ENCODE results near the gene SAMD5.

Gene SAMD5

DNA sequence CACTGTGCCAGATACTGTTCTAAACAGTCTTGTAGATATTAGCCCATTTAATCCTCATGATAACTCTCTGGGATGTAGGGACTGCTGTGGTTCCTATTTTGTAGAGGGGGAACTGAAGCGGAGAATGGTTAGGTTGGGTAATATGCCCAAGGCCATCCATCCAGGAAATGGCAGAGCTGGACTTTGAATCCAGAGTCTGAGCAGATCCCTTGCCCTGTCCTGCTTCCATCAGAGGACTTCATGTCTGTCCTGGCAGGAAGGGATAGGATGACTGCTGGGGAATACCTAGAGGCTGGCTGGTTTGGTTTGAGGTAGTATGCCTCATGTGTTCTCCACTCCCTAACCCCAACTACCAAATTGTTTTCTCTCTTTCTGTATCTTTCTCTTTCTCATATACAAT, 44.6 kb downstream of the SAMD5 start:
- DNase-seq = no peak
- TF ChIP-seq, protein P1, sequence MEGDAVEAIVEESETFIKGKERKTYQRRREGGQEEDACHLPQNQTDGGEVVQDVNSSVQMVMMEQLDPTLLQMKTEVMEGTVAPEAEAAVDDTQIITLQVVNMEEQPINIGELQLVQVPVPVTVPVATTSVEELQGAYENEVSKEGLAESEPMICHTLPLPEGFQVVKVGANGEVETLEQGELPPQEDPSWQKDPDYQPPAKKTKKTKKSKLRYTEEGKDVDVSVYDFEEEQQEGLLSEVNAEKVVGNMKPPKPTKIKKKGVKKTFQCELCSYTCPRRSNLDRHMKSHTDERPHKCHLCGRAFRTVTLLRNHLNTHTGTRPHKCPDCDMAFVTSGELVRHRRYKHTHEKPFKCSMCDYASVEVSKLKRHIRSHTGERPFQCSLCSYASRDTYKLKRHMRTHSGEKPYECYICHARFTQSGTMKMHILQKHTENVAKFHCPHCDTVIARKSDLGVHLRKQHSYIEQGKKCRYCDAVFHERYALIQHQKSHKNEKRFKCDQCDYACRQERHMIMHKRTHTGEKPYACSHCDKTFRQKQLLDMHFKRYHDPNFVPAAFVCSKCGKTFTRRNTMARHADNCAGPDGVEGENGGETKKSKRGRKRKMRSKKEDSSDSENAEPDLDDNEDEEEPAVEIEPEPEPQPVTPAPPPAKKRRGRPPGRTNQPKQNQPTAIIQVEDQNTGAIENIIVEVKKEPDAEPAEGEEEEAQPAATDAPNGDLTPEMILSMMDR (IDR thresholded peaks at IDR 0.05; ENCODE audit: low read depth, low read length) = no peak
- no peak overlapping the region for H3K4me3 ChIP-seq (ENCODE audit: low read depth, low read length)

DNA sequence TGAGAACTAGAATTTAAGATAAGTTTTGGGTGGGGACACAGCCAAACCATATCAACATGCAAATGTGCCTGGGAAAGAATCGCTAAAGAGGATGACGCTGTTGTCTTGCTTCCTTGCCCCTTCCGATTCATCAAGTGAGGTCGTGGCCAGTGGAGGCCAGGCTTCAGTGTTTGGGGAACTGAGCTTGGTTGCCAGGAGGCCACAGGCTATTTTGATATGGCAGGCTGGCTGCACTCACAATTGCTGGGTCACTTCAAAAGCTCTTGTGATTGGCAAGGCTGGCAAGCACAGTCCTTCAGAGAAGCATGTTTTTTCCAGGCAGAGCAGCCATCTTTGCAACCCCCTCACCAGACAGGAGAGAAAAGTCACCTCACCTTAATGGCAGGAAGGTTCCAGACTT, 45.8 kb downstream of the SAMD5 start:
- TF ChIP-seq, protein P1 (IDR thresholded peaks at IDR 0.05; ENCODE audit: low read depth, low read length) = no peak
- Histone ChIP-seq H3K27me3 (no peaks in the 10 kb centered on the region), H3K4me3 (ENCODE audit: low read depth, low read length) (no peak overlapping the region), H3K36me3 (no peaks in the 10 kb centered on the region), H3K4me1 (no peaks in the 10 kb centered on the region), H3K9me3 (no peaks in the 10 kb centered on the region)
- no peak for DNase-seq

More for the DNA sequence above, 44.6 kb downstream of the SAMD5 start:
- Histone ChIP-seq H3K27me3 (no peaks in the 10 kb centered on the region), H3K4me1 (no peaks in the 10 kb centered on the region), H3K9me3 (no peaks in the 10 kb centered on the region), H3K36me3 (no peaks in the 10 kb centered on the region)

GRCh38 chr6:147559006-147559405, 50.5 kb downstream of the SAMD5 start:
- no peaks in the 10 kb centered on the region for H3K4me1 ChIP-seq
- no peaks in the 10 kb centered on the region for H3K36me3 ChIP-seq
- no peaks in the 10 kb centered on the region for H3K27me3 ChIP-seq
- no peaks in the 10 kb centered on the region for H3K9me3 ChIP-seq
- TF ChIP-seq, protein P1 (IDR thresholded peaks at IDR 0.05; ENCODE audit: low read depth, low read length) = no peak
- DNase-seq = no peak
- H3K4me3 ChIP-seq (ENCODE audit: low read depth, low read length) = no peak overlapping the region

- TF ChIP-seq, protein P1 (IDR thresholded peaks at IDR 0.05; ENCODE audit: low read depth, low read length) = no peak
- H3K9me3 ChIP-seq = no peaks in the 10 kb centered on the region
- H3K36me3 ChIP-seq = no peaks in the 10 kb centered on the region
- no peaks in the 10 kb centered on the region for H3K27me3 ChIP-seq
- no peak overlapping the region for H3K4me3 ChIP-seq (ENCODE audit: low read depth, low read length)
- H3K4me1 ChIP-seq = no peaks in the 10 kb centered on the region
- DNase-seq = no peak
These were observed 52.2 kb downstream of the SAMD5 start for GRCh38 chr6:147560670-147561069.

- Histone ChIP-seq H3K27me3 (no peaks in the 10 kb centered on the region), H3K9me3 (no peaks in the 10 kb centered on the region), H3K4me1 (no peaks in the 10 kb centered on the region), H3K4me3 (ENCODE audit: low read depth, low read length) (no peak overlapping the region), H3K36me3 (no peaks in the 10 kb centered on the region)
- no peak for DNase-seq
- TF ChIP-seq, protein P1 (IDR thresholded peaks at IDR 0.05; ENCODE audit: low read depth, low read length) = no peak
These were observed 53.2 kb downstream of the SAMD5 start for GRCh38 chr6:147561726-147562125.

- Histone ChIP-seq H3K9me3 (no peaks in the 10 kb centered on the region), H3K36me3 (no peaks in the 10 kb centered on the region), H3K4me3 (ENCODE audit: low read depth, low read length) (no peak overlapping the region), H3K27me3 (no peaks in the 10 kb centered on the region), H3K4me1 (no peaks in the 10 kb centered on the region)
- TF ChIP-seq, protein P1 (IDR thresholded peaks at IDR 0.05; ENCODE audit: low read depth, low read length) = no peak
- DNase-seq = no peak
These were observed 55.0 kb downstream of the SAMD5 start for GRCh38 chr6:147563472-147563871.
